CD14-positive monocyte (primary cell): ENCODE data around the gene FIZ1. TPM values are rescaled to one million over a fixed set of nuclear protein-coding genes. Genes with fewer than 3 reads are reported as not detected.

Source experiments
- DNase-seq, 3 donors: peaks; one replicate each; pipeline ENCODE4 v3.0.0-alpha.2; 2011 to 2022
- H2AFZ ChIP-seq: 2 replicates; pipeline ENCODE4 v1.6.0; 2012; ENCODE audit warnings: mild to moderate bottlenecking, low read depth, low read length, inconsistent platforms; ENCODE audit not compliant: insufficient read depth, poor library complexity, severe bottlenecking
- H3K27ac ChIP-seq, 2 donors: 1 replicate in 1 of 2; 2 replicates in 1 of 2; pipeline ENCODE4 v1.5.1; 2012 to 2013; ENCODE audit warnings: low read length in 2 of 2, control low read depth in 1 of 2, inconsistent platforms in 1 of 2, low read depth in 1 of 2, mild to moderate bottlenecking in 1 of 2
- H3K27me3 ChIP-seq, 2 donors: one replicate each; pipeline versions ENCODE4 v1.6.0 to v1.6.1; 2011 to 2013; ENCODE audit warnings: low read length in 2 of 2; ENCODE audit not compliant: control insufficient read depth in 2 of 2, insufficient read depth in 2 of 2
- H3K36me3 ChIP-seq, 2 donors: replicated peaks in 1 of 2; 1 replicate in 1 of 2; 2 replicates in 1 of 2; pipeline versions ENCODE4 v1.5.1 to v1.6.1; 2012 to 2013; ENCODE audit warnings: low read length in 2 of 2, control low read depth in 1 of 2, inconsistent platforms in 1 of 2, mild to moderate bottlenecking in 1 of 2; ENCODE audit not compliant: insufficient read depth in 2 of 2, control insufficient read depth in 1 of 2
- H3K4me1 ChIP-seq, 2 donors: 1 replicate in 1 of 2; 2 replicates in 1 of 2; pipeline versions ENCODE4 v1.5.1 to v1.6.1; 2012 to 2013; ENCODE audit warnings: low read length in 2 of 2, control low read depth in 1 of 2, inconsistent platforms in 1 of 2, mild to moderate bottlenecking in 1 of 2, moderate library complexity in 1 of 2; ENCODE audit not compliant: insufficient read depth in 2 of 2, control insufficient read depth in 1 of 2
- H3K4me2 ChIP-seq: replicated peaks from 2 replicates; pipeline ENCODE3; 2012; ENCODE audit warnings: low read length, moderate library complexity, mild to moderate bottlenecking; ENCODE audit not compliant: poor library complexity, severe bottlenecking; ENCODE audit errors: extremely low read depth
- H3K4me3 ChIP-seq, 3 experiments: fragments of 200-600 bp in 1 of 3; sonication (generic) in 1 of 3; replicated peaks in 1 of 3; 1 replicate in 2 of 3; 2 replicates in 1 of 3; pipeline ENCODE4 v1.5.1; 2011 to 2013; ENCODE audit warnings: low read length in 3 of 3, mild to moderate bottlenecking in 3 of 3, control low read depth in 2 of 3, low read depth in 2 of 3, inconsistent platforms in 1 of 3, moderate library complexity in 1 of 3
- H3K79me2 ChIP-seq: 2 replicates; pipeline ENCODE4 v1.6.0; 2012; ENCODE audit warnings: mild to moderate bottlenecking, control low read depth, inconsistent platforms, low read length, moderate library complexity; ENCODE audit not compliant: insufficient read depth
- H3K9ac ChIP-seq: 2 replicates; pipeline ENCODE4 v1.6.0; 2017; ENCODE audit warnings: low read length, mild to moderate bottlenecking; ENCODE audit not compliant: insufficient read depth, poor library complexity, severe bottlenecking
- H3K9me3 ChIP-seq, 2 donors: replicated peaks in 1 of 2; 1 replicate in 1 of 2; 2 replicates in 1 of 2; pipeline versions ENCODE4 v1.5.1 to v1.6.1; 2012 to 2013; ENCODE audit warnings: low read length in 2 of 2, control low read depth in 1 of 2; ENCODE audit not compliant: control insufficient read depth in 1 of 2, insufficient read depth in 1 of 2
- H4K20me1 ChIP-seq: 2 replicates; pipeline ENCODE4 v1.6.0; 2012; ENCODE audit warnings: mild to moderate bottlenecking, low read length, control low read depth, moderate library complexity; ENCODE audit not compliant: insufficient read depth
- H3K27ac Mint-ChIP-seq, 7 donors: one replicate each; pipeline ENCODE4 v1.8.0; 2020; ENCODE audit warnings: mild to moderate bottlenecking in 7 of 7, mixed read lengths in 7 of 7, moderate library complexity in 6 of 7, inconsistent platforms in 2 of 7
- H3K27me3 Mint-ChIP-seq, 3 donors: one replicate each; pipeline ENCODE4 v1.8.0; 2021 to 2022; ENCODE audit warnings: low read depth in 3 of 3, mild to moderate bottlenecking in 3 of 3, mixed read lengths in 3 of 3, moderate library complexity in 3 of 3, inconsistent platforms in 1 of 3
- H3K36me3 Mint-ChIP-seq, 2 donors: one replicate each; pipeline ENCODE4 v1.8.0; 2020; ENCODE audit warnings: mixed read lengths in 2 of 2, inconsistent platforms in 1 of 2, mild to moderate bottlenecking in 1 of 2
- H3K4me1 Mint-ChIP-seq: one replicate; pipeline ENCODE4 v1.8.0; 2020; ENCODE audit warnings: mild to moderate bottlenecking, mixed read lengths
- H3K4me3 Mint-ChIP-seq, 2 donors: one replicate each; pipeline ENCODE4 v1.8.0; 2020; ENCODE audit warnings: mild to moderate bottlenecking in 2 of 2, mixed read lengths in 2 of 2, moderate library complexity in 1 of 2
- H3K9me3 Mint-ChIP-seq, 7 donors: one replicate each; pipeline ENCODE4 v1.8.0; 2020 to 2022; ENCODE audit warnings: mixed read lengths in 7 of 7, mild to moderate bottlenecking in 6 of 7, moderate library complexity in 6 of 7, inconsistent platforms in 2 of 7
- WGBS: methylation state at CpG from one replicate; pipeline ENCODE4 v1.1.5; 2013; ENCODE audit warnings: missing lambda C conversion rate; ENCODE audit not compliant: insufficient coverage; 5-methylcytosine and 5-hydroxymethylcytosine counted together
- intact Hi-C, 2 donors: fragments of 100-400 bp; cut with micrococcal nuclease; formaldehyde crosslinking; loops; one replicate each; pipeline versions ENCODE4 v1.15.0 to v1.15.1; 2023
- polyA plus RNA-seq, 3 donors: library from polyadenylated mRNA; depleted of rRNA in 1 of 3; unstranded in 2 of 3; stranded (reverse) in 1 of 3; fragments of 300-500 nt in 2 of 3; fragments of >200 nt in 1 of 3; fragmentation: Illumina TruSeq in 2 of 3; gene quantifications; 1 replicate in 2 of 3; 2 replicates in 1 of 3; pipeline ENCODE4 v1.2.3, GENCODE V29; 2012 to 2021
- TF ChIP-seq, protein P1 (sequence below): fragments of 200-600 bp; IDR thresholded peaks from one replicate; pipeline ENCODE4 v1.8.0; 2022; ENCODE audit warnings: antibody characterized with exemption, mild to moderate bottlenecking

The FIZ1 gene
- polyA plus RNA-seq, 3 donors: 1.2 to 2.6 (median 1.6) TPM

DNA sequence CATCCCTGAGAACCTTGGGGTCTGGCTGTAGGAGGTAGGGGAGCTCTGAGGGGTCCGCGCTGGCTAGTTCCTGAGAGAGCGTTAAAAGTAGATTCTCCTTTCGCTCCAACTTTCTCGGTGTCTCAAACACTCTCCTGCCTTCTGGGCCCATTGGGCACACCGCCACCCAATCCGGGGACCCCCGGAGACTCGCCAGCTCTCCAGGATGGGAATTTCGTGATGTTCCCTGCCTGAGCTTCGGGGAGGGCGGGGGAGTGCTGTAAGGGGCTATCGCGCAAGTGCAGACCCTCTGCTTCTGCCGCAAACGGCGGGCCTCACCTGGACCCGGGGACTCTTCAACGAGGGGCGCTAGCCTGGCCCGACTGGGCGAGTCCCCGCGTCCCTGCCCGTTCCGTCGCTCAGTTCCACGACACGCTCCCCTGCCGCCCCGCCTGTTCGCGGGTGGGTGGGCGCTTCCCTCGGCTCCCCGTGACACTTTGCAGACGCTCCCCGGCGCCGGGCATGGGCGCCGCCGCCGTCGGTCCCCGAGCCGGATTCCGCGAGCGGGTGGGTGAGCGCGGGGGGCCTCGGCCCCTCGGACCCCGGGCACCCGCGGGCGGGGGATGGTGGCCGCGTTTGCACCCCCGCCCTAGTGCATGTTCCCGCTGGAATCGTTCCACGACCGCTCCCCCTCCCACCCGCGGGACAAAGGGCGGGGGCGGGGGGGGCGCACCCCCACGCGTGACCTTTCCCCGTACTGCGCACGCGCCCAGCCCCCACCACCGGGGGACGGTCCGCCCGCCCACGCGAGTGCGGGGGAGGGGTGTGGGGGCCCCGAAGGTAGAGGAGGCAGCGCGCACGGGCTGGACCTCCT, 48.6 kb upstream of the FIZ1 start, which contains the start of gene CCDC106:
CCDC106 (plus strand) TSS at position 481 of the 853 bp plus-strand sequence. CDS start 835 bp downstream, outside the sequence.
- H3K9ac ChIP-seq: peak within 1 kb of the TSS; percentile 65
- peak within 1 kb of the TSS in 1 of 2 donors; percentile 26 for H3K27ac ChIP-seq
- Mint-ChIP-seq H3K9me3 (peaks cover 0 to 5% (median 0%) of the 10 kb centered on the region in 7 donors), H3K27me3 (peaks cover 6 to 16% (median 12%) of the 10 kb centered on the region in 3 donors), H3K4me3 (peak within 1 kb of the TSS; percentile 86 to 91), H3K36me3 (peaks cover 10 to 32% of the 10 kb centered on the region in 2 donors), H3K27ac (peak within 1 kb of the TSS in 3 of 7 donors; percentile 28 to 73 (median 54)), H3K4me1 (peaks cover 42% of the 10 kb centered on the region)
- peaks cover 11 to 13% of the 10 kb centered on the region in 2 donors for H3K36me3 ChIP-seq
- H3K27me3 ChIP-seq: no peaks in the 10 kb centered on the region
- peaks cover 25% of the 10 kb centered on the region for H3K79me2 ChIP-seq
- H3K4me1 ChIP-seq: peaks cover 37 to 46% of the 10 kb centered on the region in 2 donors
- TF ChIP-seq, protein P1, sequence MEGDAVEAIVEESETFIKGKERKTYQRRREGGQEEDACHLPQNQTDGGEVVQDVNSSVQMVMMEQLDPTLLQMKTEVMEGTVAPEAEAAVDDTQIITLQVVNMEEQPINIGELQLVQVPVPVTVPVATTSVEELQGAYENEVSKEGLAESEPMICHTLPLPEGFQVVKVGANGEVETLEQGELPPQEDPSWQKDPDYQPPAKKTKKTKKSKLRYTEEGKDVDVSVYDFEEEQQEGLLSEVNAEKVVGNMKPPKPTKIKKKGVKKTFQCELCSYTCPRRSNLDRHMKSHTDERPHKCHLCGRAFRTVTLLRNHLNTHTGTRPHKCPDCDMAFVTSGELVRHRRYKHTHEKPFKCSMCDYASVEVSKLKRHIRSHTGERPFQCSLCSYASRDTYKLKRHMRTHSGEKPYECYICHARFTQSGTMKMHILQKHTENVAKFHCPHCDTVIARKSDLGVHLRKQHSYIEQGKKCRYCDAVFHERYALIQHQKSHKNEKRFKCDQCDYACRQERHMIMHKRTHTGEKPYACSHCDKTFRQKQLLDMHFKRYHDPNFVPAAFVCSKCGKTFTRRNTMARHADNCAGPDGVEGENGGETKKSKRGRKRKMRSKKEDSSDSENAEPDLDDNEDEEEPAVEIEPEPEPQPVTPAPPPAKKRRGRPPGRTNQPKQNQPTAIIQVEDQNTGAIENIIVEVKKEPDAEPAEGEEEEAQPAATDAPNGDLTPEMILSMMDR: no peak
- peak within 1 kb of the TSS; percentile 92 for H3K4me2 ChIP-seq
- intact Hi-C loops: no loop called here
- peak in 2 of 3 donors; percentile 21 to 29 for DNase-seq
- H3K9me3 ChIP-seq: no peaks in the 10 kb centered on the region
- H4K20me1 ChIP-seq: peaks cover 10% of the 10 kb centered on the region
- H3K4me3 ChIP-seq: peak within 1 kb of the TSS; percentile 46 to 83 (median 61)
- WGBS: under 1% methylated on average over 61 of the region's 87 CpGs
- H2AFZ ChIP-seq: peak within 1 kb of the TSS; percentile 88

DNA sequence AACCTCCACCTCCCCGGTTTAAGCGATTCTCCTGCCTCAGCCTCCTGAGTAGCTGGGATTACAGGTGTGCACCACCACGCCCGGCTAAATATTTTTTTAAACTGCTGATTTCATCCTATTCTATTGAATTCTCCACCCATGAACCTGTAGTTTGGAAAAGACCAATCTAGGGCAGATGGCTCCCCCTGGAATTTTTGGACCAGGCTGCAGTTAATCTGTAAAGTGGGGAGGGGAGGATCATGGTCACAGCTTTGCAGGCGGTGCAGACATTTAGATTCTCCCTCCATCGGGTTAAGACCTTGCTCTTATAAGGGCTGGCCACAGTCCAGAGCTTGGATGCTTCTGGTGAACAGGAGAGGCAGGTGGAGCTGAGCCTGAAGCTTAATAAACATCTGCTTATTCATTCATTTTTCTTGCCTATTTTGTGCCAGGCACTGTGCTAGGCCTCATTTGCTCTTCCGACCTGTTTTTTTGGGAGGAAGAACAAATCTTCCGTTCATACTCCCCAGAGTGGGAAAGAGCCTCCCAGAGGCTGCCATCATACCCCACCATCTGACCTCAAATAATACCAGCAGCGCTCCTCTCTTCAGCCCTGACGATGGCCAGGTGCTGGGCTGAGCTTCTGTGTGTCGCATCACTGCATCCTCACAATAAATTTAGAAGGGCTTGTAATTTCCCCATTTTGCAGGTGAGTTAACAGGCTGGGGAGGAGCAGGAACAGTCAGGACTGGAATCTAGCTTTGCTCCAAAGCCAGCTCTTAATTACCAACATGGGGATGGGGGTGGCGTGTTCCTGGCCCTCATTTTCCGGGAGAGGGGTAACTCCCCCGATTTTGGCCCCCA, 47.8 kb upstream of the FIZ1 start:
- Mint-ChIP-seq H3K4me1 (peaks cover 47% of the 10 kb centered on the region), H3K27me3 (peaks cover 7 to 23% (median 15%) of the 10 kb centered on the region in 3 donors), H3K4me3 (peak overlapping the region; percentile 86 to 91), H3K36me3 (peaks cover 10 to 28% of the 10 kb centered on the region in 2 donors), H3K27ac (peak overlapping the region in 1 of 7 donors; percentile 23), H3K9me3 (peaks cover 0 to 6% (median under 1%) of the 10 kb centered on the region in 7 donors)
- Histone ChIP-seq H3K79me2 (peaks cover 28% of the 10 kb centered on the region), H3K36me3 (peaks cover 11 to 13% of the 10 kb centered on the region in 2 donors), H3K27me3 (peaks cover 0 to 4% of the 10 kb centered on the region in 2 donors), H3K4me2 (peak overlapping the region; percentile 92), H3K4me1 (peaks cover 44 to 51% of the 10 kb centered on the region in 2 donors), H3K9ac (peak overlapping the region; percentile 65), H3K4me3 (peak overlapping the region; percentile 46 to 83 (median 61)), H3K9me3 (no peaks in the 10 kb centered on the region), H4K20me1 (peaks cover 10% of the 10 kb centered on the region), H3K27ac (no peak overlapping the region), H2AFZ (peak overlapping the region; percentile 88)
- DNase-seq: no peak
- 93% methylated on average over 3 of the region's 14 CpGs for WGBS
- intact Hi-C loops: no loop called here
- TF ChIP-seq, protein P1: no peak
